GM19238 (cell line): ENCODE measurements around the gene USP32.
A peak's percentile ranks its signal among the peaks of the same experiment; 100 is the strongest.
"Not testable (repeated sequence)": the region's sequence is repeated elsewhere in the genome, so short reads cannot be mapped to it uniquely, and the experiment has no call there.

Experiments
- DNase-seq: peaks from one replicate; pipeline ENCODE4 v3.0.0; 2011; ENCODE audit warnings: low spot score; ENCODE audit not compliant: insufficient read length

USP32 gene

DNA sequence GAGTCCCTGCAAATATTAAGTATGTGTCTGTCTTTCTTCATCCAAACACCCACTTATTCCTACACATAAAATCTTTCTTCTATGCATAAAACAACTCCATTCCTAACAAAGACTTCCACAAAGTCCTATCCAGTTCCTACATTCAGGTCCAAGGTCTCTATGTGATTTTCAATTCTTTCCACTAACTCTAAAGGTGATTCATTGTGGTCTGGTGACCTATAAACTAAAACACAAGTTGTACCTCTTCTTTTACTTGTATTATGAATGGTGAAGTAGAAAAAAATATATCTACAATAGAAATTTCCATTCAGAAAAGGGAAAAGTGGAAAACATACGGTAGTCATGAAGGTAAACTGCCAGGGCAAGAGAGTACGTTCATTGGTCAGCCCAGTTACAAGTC lies 56.6 kb downstream of the USP32 start:
- DNase-seq, result no peak

GRCh38 chr17:60333628-60334031 lies 58.3 kb downstream of the USP32 start:
- DNase-seq, result no peak

GRCh38 chr17:60333072-60333471 lies 58.9 kb downstream of the USP32 start:
- not testable (repeated sequence) for DNase-seq

GRCh38 chr17:60332574-60332973 lies 59.4 kb downstream of the USP32 start:
- DNase-seq, result no peak

- DNase-seq, result no peak
Observed at GRCh38 chr17:60330731-60331130, 61.2 kb downstream of the USP32 start.

- DNase-seq, result no peak
Observed at GRCh38 chr17:60328679-60329078, 63.3 kb downstream of the USP32 start.

- no peak for DNase-seq
Observed at GRCh38 chr17:60327901-60328273, 64.0 kb downstream of the USP32 start.

DNA sequence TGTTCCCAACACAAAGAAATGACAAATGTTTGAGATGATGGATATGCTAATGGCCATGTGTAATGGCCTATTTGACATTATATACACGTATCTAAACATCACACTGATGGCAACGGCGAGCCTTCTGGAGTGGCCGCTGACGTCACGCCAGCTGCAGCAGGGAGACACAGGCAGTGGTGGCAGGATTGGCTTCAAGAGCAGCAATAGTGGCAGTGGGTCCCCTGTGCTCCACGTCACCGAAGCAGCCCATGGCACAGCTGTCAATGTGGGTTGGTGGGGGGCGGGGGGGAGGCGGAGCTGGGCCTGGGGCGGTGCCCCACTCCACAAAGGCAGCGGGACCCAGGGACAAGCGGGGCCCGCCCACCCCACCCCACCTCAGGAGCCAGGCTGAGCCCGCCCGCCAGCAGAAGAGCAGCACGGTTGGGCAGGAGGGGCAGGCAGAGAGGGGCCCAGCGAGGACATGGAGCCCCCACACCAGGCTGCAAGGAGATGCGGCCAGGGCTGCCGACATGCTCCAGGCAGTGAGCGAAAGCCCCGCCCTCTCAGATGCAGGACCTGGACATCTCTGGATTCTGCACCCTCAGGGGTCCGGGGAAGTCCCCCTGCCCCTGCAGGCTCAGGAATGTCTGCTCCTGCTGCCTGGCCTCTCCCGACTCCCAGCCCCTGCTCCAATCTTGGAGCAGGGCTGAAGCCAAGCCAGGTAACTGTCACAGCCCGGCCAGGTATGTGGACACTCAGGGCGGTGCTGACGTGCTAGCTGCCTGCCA lies 64.6 kb downstream of the USP32 start:
- no peak for DNase-seq

DNA sequence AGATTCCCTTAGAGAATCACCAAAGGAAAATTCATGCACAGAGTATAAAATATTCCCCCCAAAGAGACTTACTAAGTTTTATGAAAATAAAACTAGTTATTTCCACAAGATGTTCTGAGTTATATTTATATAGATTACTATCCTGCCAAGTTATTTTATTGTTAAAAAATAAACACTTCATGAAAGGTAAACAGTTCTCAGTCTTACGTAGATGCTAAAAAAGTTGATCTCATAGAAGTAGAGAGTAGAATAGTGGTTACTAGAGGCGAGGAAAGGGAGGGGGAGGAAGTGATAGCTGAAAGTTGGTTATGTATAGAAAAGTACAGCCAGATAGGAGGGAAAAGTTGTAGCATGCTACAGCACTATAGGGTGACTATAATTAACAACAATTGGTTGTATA lies 65.2 kb downstream of the USP32 start:
- DNase-seq, result no peak

- DNase-seq, result no peak
Observed at GRCh38 chr17:60325730-60326524, 66.0 kb downstream of the USP32 start.

- no peak for DNase-seq
Observed at GRCh38 chr17:60323754-60324153, 68.2 kb downstream of the USP32 start.

DNA sequence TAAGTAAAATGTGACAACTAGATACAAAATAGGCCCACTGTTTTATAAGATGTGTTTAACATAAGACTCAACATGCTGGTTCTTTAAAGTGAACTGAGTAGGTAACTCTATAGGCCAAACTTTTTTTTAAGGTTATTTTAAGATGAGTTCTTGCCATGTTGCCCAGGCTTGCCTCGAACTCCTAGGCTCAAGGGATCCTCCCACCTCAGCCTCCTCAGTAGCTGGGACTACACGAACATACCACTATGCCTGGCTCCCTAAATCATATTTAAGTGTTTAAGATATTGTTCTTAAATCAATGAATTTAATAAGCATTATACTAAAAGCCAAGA lies 69.9 kb downstream of the USP32 start:
- no peak for DNase-seq

- DNase-seq, result no peak
Observed at GRCh38 chr17:60321336-60322055, 70.4 kb downstream of the USP32 start.

GRCh38 chr17:60318830-60319229 lies 73.1 kb downstream of the USP32 start:
- no peak for DNase-seq

GRCh38 chr17:60318326-60318725 lies 73.6 kb downstream of the USP32 start:
- no peak for DNase-seq

DNA sequence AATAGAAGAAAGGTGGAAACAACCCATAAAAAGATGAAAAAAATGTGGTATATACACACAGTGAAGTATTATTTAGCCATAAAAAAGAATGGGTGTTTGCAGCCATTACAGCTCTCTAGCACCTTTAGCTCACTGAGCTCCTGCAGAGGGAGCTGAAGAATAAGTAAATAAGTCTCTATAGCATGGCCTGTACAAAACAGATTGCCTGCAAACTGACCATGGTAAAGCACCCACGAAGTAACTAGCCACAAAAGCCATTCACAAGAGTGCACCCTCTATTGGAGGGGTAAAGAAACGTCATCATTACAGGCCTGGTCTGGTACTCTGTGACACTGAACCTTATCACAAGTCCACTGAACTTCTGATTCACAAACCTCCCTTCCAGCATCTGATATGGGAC lies 76.3 kb downstream of the USP32 start:
- DNase-seq, result no peak

DNA sequence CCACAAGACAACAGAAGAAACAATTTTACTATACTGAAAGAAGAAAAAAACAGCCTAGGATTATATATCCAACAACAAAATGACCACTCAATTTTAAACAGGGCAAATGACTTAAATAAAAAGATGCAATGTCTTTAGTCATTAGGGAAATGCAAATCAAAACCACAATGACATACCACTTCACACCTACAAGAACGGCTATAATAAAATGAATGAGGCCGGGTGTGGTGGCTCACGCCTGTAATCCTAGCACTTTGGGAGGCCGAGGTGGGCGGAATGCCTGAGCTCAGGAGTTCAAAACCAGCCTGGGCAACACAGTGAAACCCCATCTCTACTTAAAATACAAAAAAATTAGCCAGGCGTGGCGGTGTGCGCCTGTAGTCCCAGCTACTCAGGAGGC lies 77.0 kb downstream of the USP32 start:
- not testable (repeated sequence) for DNase-seq

DNA sequence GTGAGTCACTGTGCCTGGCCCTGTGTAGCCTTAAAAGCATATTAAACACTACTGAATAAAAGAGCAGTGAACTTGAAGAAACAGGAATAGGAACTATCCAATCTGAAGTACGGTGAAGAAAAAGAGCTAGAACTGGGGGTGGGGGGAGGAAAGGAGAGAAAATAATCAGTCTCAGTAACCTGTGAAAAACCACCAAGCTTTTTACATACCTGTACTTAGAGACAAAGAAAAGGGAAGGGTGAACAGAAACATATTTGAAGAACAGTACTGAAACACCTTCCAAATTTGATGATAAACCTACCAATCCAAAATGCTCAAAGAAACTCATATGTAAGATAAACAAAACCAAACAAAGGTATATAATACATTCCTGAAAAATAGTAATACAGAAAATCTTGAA lies 77.5 kb downstream of the USP32 start:
- DNase-seq, result peak; percentile 13

- DNase-seq, result no peak
Observed at GRCh38 chr17:60311936-60312335, 80.0 kb downstream of the USP32 start.

DNA sequence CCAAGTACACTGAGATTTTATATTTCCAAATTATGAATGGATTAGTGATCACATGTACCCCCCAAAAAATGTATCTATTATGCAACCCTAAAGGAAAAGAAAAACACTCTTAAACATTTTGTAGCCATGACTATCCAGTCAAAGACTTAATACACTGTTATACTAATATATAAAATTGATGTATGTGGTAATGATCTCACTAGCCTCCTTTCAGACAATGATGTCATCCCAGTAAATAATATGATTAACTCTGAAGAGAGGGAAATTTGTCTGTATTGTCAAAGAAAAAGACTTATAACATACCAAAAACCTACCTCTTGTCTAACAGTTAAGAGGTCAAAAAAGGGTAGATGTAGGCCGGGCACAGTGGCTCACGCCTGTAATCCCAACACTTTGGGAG lies 80.7 kb downstream of the USP32 start:
- DNase-seq, result no peak

DNA sequence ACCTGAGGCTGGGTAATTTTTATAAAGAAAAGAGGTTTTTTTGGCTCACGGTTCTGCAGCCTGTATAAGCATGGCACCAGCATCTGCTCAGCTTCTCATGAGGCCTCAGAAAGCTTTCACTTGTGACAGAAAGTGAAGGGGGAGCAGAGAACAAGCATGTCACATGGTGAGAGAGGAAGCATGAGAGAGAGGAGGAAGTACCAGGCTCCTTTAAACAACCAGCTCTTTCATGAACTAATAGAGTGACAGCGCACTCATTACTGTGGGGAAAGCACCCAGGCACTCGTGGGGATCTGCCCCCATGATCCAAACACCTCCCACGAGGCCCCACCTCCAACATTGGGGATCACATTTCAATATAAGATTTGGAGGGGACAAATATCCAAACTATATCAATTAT lies 86.8 kb downstream of the USP32 start:
- no peak for DNase-seq

DNA sequence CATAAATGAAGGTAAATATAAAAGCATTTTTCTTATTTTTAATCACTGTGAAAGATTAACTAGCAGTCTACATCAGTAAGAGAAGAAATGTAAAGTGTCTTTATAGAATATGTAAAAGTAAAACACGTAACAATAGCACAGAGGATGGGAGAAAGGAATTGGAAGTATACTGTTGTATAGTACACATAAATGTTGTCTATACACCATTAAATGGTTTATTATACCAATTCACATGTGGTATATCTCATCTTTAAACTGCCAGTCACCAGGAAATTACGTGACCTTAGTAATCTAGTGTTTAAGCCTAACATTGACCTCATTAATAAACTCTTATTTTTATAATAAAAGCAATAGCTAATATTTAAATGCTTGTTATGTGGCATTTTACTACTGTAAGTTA lies 87.4 kb downstream of the USP32 start:
- DNase-seq, result no peak
